Stimulated activated CD4-positive, alpha-beta T cell treated with anti-CD3 and anti-CD28 coated beads, Interleukin-2, amount 100 ng/mL, for 24 hours (primary cell): Measurements from ENCODE around the gene MANSC1.
"Not testable (repeated sequence)": the region's sequence is repeated elsewhere in the genome, so short reads cannot be mapped to it uniquely, and the experiment has no call there.

ENCODE experiments used
- DNase-seq, 2 donors: peaks; one replicate each; pipeline ENCODE4 v3.0.0-alpha.2; 2020

Gene MANSC1

GRCh38 chr12:12365446-12365802 is 15.4 kb upstream of the MANSC1 start:
- no peak for DNase-seq

GRCh38 chr12:12364787-12365445 is 14.9 kb upstream of the MANSC1 start:
- no peak for DNase-seq

DNA sequence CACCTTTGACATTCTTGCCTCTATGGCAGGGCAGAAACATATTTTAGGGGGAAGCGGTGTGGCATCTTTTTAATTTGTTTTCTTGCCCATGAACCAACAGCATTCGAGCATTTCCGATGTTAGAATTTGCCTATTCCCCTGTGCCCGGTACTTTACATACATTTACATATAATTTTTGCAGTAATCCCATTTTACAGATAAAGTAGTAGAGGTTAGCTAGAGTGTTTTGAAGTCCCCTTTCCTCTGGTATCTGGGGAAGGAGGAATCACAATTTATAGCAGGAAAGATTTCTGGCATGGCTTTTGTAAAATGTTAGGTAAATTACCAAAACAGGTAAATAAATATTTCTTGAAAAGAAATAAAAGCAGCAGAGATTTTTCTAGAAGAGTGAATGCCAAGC is 8.5 kb upstream of the MANSC1 start:
- no peak for DNase-seq

- DNase-seq, result no peak
Observed at GRCh38 chr12:12357719-12358461, 7.8 kb upstream of the MANSC1 start.

GRCh38 chr12:12356896-12357718 is 7.1 kb upstream of the MANSC1 start, which contains the start of gene BORCS5:
Gene BORCS5 (plus strand): TSS chr12:12357078. CDS start chr12:12357452, 374 bp downstream.
- peak; percentile 98 to 99 for DNase-seq

DNA sequence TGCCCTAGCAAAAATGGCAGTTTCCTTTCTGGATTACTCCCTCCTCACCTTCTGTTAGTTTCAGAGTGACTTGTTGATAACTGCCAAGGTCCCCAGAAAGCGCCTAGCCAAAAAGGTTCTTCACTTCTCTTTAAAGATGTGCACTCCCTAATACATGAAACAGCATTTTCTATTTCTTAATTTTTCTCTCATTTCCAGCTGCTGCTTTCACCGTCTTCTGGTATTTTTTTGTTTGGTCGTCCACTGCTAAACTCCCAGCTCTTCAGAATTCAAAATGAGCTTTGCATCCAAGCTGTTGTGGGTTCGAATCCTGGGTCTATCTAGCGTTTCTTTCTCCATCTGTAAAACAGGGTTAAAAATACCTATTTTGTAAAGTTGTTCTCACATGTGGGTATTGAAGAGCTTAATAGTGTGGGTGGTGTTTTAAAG is 6.4 kb upstream of the MANSC1 start:
- no peak for DNase-seq

DNA sequence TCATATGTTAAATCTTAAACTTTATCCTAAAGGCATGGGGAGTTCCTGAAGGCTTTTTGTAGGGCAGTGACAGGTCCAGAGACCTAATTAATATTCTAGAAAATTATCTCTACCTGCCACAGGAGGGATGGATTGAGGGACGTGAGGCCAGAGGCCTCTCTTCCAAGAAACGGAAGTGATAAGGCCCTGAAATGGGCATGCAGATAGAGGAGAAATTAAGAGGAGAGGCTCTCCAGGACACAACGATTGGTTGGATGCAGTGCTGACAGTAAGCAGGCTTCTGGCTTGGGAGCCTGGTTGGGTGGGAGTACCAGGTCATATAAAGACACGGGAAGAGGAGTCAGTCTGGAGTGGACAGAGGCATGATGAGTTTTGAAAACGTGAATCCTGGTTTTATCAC is 3.8 kb upstream of the MANSC1 start:
- no peak for DNase-seq

- DNase-seq, result no peak
Observed at GRCh38 chr12:12353276-12353675, 3.2 kb upstream of the MANSC1 start.

GRCh38 chr12:12351468-12352185 is 1.6 kb upstream of the MANSC1 start:
- DNase-seq, result not testable (repeated sequence)

DNA sequence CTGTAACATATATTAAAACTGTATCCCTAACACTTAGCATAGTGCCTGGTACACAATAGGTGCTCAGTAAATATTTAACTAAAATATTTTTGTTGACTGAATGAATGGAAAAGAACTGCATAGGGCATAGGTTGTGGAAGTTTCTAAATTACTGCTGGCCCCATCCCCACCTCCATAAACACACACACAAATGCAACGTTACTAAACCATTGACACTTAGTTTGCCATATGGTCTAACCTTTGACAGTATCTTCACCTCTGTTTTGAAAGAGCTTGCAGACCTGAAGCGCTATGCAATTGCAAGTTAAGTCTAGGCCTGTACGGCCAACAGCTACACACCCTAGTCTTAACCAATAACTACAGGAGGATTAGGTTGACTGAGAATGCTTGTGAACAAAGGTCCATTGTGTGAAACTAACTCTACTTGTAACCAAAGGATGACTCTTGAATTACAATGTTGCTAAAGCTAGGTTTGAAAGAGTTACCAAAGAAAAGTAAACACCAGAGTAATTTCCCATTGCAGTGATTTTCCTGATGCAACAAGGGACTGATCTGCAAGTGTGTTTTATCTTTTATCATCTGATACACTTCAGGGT is 924 bp upstream of the MANSC1 start:
- DNase-seq, result no peak

GRCh38 chr12:12338527-12339168 is 11.4 kb downstream of the MANSC1 start:
- no peak for DNase-seq

GRCh38 chr12:12336511-12336910 is 13.5 kb downstream of the MANSC1 start:
- no peak for DNase-seq

- DNase-seq, result no peak
Observed at GRCh38 chr12:12336049-12336411, 14.0 kb downstream of the MANSC1 start.

GRCh38 chr12:12334367-12335040 is 15.5 kb downstream of the MANSC1 start:
- peak; percentile 69 to 73 for DNase-seq

DNA sequence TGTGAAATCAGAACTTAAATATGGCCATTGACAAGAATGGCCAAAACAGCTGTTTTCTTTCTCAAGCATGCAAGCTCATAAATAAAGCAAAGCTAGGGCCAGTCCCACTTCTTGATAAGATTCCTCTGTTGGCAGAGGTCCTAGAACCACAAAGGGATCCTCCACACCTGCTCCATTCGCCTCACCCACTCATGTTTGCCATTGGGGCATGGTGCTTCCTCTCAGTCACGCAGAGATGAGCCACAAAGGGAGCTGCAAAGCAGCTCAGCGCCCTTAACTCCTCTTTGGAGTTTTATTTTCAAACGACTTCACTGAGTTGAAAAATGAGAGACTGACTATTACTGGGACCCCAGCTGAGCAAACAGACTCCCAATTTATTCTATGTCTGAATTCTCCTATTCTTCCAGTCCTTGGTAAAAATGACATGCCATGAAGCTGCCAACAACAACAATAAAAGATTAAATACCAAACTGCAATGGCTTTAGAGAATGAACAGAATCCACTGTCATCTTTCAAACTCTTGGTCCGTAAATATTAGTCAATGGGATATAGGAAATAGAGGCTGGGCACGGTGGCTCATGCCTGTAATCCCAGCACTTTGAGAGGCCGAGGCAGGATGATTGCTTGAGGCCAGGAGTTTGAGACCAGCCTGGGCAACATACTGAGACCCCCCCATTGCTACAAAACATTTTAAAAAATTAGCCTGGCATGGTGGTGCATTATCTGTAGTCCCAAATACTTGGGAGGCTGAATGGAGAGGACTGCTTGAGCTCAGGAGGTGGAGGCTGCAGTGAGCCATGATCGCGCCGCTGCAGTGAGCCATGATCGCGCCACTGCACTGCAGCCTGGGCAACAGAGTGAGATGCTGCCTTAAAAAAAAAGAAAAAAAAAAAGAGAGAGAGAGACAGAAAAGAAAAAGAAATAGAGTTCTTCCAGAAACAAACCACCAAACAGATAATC is 16.4 kb downstream of the MANSC1 start:
- DNase-seq, result no peak

GRCh38 chr12:12331896-12332295 is 18.1 kb downstream of the MANSC1 start:
- DNase-seq, result no peak

DNA sequence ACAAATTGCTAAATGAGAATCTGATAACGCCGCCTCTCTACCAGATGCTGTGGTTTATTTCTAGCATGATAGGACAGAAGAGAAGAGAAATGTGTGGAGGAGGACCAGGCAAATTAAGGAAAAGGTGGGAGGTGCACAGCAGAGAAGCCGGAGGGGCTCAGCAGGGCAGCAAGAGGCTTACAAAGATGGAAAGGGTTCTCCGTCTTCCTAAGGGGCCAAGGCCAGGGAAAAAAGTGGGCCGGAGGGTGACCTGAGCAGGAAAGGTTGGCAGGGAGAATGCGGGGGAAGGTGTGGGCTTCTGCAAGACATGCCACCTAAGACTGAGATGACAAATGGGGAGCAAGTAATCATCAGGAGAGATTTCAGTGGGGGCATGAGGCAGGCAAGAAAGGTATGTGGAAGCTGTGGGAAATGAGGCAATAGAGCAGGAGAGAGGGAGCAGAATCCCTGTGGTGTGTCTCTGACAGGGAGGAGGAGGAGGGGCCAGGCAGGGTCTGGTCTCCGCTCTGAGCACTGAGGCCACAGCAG is 18.7 kb downstream of the MANSC1 start:
- no peak for DNase-seq

DNA sequence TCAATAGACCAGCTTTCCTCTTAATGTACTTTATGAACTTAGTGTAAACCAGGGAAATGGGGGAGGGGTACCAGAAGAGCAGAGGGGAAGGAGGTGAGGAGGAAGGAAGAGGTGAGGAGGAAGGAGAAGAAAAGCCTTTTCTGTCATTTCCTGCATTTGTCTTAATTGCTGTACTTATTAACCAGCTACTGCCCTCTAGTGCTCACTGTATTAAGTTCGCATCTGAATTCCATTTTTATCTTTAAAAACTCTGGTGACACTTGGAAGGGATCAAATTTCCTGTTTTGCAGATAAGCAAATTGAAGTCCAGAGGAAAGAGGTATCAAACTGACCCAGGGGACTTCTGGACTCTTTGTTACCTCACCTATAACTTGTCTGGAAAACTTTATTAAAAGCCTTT is 22.2 kb downstream of the MANSC1 start:
- no peak for DNase-seq

DNA sequence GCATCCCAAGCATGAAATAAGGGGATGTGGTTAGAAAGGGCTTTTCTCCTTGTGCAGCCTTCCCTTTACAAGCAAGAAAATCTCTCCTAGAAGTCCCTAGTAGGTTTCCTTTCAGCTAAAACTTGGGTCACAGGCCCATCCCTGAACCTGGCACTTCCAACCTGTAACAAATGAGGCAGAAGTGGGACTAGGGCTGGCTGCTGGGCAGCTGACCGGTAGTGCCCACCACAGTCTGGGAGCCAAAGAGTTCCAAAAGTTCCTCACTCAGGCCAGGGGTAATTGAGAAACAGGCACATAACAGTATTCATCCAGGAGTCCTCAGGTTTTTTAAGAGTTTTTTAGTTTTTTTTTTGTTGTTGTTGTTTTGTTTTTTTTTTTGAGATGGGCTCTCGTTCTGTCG is 23.8 kb downstream of the MANSC1 start:
- no peak for DNase-seq

- DNase-seq, result no peak
Observed at GRCh38 chr12:12323591-12323990, 26.5 kb downstream of the MANSC1 start.
